HUDEP-2 (cell line): ENCODE results near the gene PLAAT3.
"Not testable (repeated sequence)": the region's sequence is repeated elsewhere in the genome, so short reads cannot be mapped to it uniquely, and the experiment has no call there.

ENCODE experiments used
- DNase-seq, 76 experiments: peaks; one replicate each; lab custom pipeline; 2025; ENCODE audit not compliant: unreplicated experiment in 76 of 76; lab: John Stamatoyannopoulos, UW

PLAAT3 gene

DNA sequence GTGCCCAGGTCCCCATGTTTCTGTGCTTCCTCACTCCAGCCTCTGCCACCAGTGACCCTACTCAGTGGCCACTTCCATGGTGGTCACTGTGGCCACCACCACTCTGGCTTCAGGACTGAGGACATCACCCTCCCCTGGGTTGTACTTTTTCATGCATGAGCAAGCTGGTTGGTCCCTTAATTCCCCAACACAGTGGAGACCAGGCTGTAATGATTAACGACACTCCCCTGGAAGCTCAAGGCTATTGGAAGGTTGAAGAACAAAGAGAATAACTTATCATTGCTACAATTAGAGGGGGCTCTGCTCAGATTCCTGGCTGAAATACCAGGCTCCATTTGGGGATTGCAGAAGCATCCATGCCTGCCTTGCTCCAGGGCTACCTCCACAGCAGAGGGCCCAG lies 67.2 kb downstream of the PLAAT3 start:
- no peak for DNase-seq

DNA sequence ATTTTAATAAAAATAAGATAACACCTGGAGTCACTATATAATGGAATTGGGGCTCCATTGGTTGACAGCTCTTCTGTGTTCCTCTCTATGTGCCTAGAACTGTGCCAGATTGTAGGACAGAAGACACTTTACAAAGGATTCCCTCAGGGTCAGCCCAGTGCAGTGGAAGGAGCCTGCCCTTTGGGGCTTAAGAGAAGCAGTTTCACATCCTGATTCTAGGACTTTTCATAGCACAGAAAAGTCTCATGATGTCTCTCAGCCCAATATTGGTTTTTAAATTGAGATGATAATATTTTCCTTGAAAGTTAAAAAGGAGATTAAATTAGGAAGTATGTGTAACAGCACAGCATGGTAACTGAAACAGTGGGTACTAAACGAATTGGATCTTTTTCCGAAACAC lies 70.5 kb downstream of the PLAAT3 start:
- no peak for DNase-seq

DNA sequence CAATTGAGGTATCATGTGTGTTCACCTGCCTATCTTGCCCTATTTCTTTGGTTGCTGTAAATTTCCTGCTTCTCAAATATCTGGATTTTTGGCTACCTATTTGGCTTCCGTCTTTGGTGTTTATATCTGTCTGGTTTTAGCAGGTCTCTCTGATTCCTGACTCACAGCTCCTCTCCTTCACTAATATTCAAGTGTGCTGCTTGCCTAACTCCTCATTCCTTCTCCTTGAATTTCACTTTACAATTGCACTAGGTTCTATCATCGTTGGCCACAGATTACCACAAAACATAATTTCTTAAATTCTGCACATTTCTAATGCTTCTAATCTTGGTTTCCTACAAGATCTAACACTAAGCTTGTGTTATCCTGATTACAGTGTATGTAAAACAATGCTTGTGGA lies 71.7 kb downstream of the PLAAT3 start:
- not testable (repeated sequence) for DNase-seq

DNA sequence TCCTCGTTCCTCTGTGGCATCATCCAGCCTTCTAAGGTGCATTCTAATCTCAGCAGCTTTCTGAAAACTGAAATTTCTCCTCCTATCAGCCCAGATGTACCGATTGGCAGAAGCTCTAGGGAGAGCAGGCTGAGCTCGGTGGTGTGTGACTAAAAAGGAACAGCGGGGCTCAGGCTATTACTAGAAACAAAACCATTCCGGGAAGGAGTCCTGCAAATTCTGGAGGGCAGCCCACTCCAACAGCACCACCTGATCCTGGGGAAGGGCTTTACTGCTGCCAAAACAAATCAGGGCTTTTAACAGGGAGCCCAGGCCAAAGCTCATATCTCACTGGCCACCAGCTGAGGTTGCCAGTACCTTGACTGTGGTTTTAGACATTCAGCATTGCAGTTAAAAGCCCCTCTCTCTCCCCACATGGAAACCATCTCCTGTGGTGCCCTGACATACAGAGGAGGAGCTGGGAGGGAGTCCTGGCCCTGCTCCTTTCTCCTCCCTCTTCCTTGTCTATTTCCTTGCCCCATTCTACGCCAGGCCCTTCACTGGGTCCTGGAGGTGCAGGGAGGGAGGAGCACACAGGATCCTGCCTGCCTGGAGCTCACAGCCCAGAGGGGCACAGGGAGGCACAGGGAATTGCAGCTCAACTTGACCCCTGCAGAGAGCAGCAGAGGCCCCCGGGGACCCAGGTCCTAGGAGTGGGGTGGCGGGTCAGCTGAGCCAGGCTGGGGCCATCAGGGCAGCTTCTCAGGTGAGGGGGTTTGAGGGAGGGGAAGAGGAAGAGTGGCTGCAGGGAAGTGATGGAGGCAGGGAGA lies 76.7 kb downstream of the PLAAT3 start:
- no peak for DNase-seq

DNA sequence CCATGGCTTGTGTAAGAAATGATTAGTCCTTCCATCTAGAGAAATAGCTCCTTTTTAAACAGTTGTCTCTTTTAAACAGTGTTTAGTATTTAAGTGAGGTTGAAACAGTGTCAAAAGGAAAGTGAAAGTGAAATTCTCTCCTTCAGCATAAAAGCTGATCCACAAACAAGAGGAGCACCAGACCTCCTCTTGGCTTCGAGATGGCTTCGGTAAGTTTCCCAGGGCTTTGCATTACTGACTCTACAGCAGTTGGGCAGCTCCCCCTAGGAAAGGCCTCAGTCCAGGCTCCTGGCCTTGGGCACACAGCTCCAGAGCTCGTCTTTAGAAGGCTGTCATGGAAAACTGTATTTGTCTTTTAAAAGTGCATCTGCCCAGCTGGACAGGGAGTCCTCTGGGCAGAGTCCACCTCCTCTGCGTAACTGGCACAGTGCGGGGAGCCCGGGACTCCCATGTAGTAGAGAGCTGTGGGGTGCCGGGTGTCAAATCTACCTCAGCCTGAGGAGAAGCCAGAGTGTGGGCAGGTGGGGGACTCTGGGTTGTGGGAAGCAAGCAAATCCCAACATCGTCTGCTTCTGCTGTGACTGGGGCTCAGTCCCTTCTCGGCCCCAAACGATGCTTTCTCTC lies 77.5 kb downstream of the PLAAT3 start, which contains the start of gene PLAAT4:
Gene PLAAT4 (plus strand): TSS at position 140 of the 624 bp plus-strand sequence. CDS start 61 bp downstream, at position 201.
- DNase-seq = no peak

DNA sequence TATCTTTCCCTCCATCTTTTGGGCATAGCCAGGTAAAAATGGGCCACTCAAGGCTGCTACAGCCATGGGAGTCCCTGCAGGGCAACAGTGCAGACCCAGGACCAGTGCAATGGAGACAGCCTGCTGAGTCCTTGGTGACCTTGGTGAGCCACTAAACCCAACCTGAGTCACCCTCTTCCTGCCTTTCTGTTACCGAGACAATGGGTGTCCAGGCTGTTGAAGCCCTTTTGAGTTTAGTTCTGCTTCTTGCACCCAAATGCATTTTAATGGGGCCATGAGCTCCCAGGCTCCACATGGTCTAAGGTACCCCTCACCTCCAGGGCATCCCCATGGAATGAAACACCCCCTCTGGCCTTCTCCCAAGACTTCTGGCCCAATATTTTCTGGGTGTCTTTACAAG lies 78.5 kb downstream of the PLAAT3 start:
- DNase-seq = no peak

DNA sequence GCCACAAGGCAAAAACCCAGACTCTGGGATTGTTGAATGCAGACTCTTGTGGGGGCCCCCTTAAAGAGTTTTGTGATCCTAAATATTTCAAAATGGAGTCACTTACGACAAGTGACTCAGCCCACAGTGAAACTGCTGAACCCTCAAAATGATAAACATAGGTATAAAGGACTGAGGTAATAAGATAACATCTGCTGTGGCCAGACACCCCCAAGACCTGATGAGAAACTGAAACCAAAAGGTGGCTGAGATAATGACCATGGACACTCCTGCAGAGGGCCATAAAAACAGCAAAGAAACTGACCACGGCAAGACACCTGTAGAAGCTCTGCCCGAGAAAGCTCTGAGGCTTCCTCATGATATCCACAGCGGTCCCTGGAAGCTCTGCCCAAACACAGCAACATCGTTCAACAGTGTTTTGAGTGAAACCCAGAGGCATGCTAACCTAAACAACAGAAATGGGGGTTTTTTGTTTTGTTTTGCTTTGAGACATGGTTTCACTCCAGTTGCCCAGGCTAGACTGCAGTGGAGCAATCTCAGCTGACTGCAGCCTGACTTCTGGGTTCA lies 79.3 kb downstream of the PLAAT3 start:
- no peak for DNase-seq

DNA sequence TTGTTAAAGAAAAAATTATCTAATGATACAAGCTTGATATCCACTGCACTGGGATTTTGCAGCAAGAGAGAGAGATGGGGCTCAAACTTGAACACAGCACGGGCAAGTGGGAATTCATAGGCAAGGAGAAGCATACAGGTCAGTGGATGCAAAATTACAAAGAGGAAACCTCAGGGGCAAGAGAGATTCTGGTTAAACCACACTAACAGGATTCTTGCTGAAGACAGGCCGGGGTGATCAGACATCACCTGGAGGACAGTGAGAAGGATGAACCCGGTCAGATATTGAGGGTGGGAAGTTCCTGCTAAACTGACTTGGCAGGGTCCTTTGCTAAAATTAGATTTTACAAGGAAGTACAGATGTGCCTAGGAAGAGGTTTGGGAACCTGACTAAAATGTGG lies 80.2 kb downstream of the PLAAT3 start:
- no peak for DNase-seq

DNA sequence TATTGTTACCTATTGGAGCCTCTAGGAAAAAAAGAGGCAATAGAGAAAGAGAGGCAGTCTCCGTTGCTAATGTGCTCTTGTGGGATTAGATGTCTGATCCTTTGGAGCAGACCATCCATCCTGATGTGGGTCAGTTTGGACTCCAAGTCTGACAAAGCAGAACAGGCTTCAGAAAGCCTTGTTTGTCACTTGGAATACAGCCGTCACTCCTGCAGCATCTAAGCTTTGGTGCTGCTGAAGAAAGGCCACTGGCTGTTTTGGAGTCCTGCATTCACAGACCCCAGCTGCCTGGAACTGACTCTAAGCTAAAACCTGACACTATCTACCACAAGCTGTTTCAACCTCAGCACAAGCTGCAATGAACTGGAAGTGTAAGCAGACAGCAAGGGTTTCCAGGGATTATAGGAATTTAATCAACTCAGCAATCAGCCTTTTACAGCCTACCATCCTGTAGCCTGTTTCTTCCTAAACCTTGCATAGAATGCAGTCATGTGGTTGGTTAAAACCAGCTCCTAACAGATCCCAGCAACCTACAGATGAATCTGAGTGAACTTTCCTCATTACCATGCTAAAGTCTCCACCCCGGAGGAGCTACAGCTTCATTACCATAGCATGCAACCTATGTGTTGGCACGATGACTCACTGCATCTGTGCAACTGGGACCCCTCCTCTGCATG lies 81.3 kb downstream of the PLAAT3 start:
- no peak for DNase-seq

DNA sequence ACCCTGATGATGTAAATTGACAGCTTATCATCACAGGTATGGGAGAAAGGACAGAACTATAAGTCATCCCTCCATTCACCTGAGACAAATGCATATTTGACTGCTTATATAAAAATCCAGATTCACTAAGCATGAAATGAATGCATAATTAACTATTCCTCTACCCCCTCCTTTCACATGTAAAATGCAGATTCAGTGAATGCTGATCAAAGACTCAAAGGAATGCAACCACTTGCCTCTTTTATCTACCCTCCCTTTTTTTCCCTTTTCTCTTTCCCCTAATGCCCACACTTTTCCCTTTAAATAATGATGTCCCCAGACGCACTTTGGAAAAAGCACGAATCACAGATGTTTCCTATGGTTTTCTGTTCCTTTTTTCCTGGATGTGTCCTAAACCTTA lies 82.1 kb downstream of the PLAAT3 start:
- no peak for DNase-seq

DNA sequence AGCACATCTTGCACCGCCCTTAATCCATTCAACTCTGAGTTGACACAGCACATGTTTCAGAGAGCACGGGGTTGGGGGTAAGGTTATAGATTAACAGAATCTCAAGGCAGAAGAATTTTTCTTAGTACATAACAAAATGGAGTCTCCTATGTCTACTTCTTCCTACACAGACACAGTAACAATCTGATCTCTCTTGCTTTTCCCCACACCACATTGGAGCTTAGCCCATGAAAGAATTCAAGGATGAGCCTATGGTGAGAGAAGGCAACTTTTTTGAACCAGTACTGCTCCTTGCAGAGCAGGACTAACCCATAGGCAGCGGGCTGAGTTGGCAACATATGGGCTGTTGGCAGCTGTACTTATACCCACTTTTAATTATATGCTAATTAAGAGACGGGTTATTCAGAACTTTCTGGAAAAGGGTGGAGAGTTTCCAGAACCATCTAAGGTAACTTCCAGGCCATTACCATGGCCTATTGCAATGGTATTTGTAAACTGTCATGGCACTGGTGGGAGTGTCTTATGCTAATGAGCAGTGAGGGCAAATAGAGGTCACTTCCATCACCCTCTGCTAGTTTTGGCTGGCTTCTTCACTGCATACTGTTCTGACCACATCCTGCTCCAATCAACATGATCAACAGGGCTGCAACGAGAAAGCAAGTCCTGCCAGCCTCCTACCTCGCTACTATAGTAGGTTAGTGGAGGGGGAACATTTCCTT lies 83.0 kb downstream of the PLAAT3 start:
- peak in 3 of 76 experiments; percentile 3 to 11 (median 7) for DNase-seq

DNA sequence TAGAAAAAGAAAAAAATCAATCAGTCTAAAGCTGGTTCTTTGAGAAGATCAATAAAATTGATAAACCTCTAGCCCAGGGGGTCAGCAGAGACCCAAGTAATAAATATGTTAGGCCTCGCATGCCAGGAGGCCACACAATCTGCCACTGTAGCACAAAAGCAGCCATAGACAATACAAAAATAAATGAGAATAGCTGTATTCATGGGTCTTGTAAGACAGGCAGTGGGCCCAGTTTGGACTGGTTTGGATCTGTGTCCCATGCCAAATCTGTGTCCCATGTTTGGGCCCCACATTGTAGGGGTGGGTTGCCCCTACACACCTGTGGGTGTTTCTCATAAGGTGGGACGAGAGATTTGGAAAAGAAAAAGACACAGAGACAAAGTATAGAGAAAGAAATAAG lies 84.2 kb downstream of the PLAAT3 start:
- DNase-seq = no peak

DNA sequence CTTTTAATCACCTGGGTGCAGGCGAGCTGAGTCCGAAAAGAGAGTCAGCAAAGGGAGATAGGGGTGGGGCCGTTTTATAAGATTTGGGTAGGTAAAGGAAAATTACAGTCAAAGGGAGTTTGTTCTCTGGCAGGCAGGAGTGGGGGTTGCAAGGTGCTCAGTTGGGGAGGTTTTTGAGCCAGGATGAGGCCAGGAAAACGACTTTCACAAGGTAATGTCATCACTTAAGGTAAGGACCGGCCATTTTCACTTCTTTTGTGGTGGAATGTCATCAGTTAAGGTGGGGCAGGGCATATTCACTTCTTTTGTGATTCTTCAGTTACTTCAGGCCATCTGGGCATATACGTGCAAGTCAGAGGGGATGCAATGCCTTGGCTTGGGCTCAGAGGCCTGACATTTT lies 84.9 kb downstream of the PLAAT3 start:
- DNase-seq = not testable (repeated sequence)

DNA sequence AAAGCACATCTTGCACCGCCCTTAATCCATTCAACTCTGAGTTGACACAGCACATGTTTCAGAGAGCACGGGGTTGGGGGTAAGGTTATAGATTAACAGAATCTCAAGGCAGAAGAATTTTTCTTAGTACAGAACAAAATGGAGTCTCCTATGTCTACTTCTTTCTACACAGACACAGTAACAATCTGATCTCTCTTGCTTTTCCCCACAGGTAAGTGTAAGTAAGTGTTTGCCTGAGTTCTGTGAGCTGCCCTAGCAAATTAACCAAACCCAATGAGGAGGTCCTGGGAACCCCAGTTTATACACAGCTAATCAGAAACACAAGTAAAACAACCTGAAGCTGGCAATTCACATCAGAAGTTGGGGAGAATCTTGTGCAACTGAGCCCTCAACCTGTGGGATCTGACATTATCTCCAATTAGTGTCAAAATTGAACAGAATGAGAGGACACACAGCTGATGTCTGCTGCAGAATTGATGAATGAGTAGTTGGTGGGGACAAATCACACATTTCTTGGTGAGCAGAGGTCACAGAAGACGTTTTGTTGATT lies 85.4 kb downstream of the PLAAT3 start:
- not testable (repeated sequence) for DNase-seq

DNA sequence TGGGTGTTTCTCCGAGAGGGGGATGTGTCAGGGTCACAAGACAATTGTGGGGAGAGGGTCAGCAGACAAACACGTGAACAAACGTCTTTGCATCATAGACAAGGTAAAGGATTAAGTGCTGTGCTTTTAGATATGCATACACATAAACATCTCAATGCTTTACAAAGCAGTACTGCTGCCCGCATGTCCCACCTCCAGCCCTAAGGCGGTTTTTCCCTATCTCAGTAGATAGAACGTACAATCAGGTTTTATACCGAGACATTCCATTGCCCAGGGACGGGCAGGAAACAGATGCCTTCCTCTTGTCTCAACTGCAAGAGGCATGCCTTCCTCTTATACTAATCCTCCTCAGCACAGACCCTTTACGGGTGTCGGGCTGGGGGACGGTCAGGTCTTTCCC lies 86.1 kb downstream of the PLAAT3 start:
- DNase-seq = not testable (repeated sequence)

DNA sequence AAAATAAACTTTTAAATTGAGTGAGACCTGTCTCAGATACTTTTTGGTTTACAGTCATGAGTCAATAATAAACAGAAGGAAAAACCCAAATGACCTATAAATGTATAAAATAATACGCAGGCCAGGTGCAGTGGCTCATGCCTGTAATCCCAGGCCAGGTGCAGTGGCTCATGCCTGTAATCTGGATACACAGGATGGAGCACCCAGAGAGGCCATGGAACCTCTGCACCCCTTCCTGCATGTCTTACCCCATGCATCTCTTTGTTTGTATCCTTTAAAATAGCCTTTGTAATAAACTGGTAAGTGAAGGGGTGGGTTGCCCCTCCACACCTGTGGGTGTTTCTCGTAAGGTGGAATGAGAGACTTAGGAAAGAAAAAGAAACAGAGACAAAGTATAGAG lies 86.6 kb downstream of the PLAAT3 start:
- DNase-seq = no peak
